ENCODE data around the gene TAF4B.
"Not testable (repeated sequence)": the region's sequence is repeated elsewhere in the genome, so short reads cannot be mapped to it uniquely, and the experiment has no call there.

The TAF4B gene

GRCh38 chr18:26226229-26227050, at the start of gene TAF4B:
TSS of gene TAF4B (plus strand) at chr18:26226445. CDS start at chr18:26226934, 489 bp downstream.
- DNase-seq (ENCODE audit: low read depth): peak; percentile 92

DNA sequence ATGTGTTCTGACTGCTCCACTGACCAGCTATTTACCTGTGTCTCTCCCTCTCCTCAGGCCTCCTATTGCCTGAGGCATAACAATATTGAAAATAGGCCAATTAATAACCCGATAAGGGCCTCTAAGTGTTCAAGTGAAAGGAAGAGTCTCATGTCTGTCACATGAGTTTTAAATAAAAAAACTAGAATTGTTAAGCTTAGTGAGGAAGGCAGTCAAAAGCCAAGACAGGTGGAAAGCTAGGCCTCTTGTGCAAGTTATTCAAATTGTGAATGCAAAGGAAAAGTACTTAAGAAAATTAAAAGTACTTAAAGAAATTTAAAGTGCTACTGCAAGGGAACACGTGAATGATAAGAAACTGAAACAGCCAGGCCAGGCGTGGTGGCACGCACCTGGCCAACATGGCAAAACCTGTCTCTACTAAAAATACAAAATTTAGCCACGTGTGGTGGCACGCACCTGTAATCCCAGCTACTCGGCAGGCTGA, 44.9 kb upstream of the TAF4B start:
- no peak for DNase-seq (ENCODE audit: low read depth)

- no peak for DNase-seq (ENCODE audit: low read depth)
Observed at GRCh38 chr18:26183395-26184112, 42.7 kb upstream of the TAF4B start.

GRCh38 chr18:26185267-26185666, 41.0 kb upstream of the TAF4B start:
- no peak for DNase-seq (ENCODE audit: low read depth)

- DNase-seq (ENCODE audit: low read depth): no peak
Observed at GRCh38 chr18:26190506-26190905, 35.7 kb upstream of the TAF4B start.

- no peak for DNase-seq (ENCODE audit: low read depth)
Observed at GRCh38 chr18:26192233-26192632, 34.0 kb upstream of the TAF4B start.

DNA sequence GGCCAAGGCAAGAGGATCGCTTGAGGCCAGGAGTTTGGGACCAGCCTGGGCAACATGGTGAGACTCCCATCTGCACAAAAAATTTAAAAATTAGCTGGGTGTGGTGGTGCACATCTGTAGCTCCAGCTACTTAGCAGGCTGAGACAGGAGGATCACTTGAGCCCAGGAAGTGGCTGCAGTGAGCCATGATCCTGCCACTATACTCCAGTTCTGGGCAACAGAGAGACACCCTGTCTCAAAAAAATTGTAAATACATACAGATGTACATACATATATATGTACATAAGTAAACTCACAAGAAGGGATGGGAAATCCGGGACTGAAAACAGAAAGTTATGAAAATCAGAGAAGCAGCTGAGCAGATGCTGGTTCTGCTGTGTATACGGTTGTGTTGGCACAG, 29.6 kb upstream of the TAF4B start:
- DNase-seq (ENCODE audit: low read depth): no peak

DNA sequence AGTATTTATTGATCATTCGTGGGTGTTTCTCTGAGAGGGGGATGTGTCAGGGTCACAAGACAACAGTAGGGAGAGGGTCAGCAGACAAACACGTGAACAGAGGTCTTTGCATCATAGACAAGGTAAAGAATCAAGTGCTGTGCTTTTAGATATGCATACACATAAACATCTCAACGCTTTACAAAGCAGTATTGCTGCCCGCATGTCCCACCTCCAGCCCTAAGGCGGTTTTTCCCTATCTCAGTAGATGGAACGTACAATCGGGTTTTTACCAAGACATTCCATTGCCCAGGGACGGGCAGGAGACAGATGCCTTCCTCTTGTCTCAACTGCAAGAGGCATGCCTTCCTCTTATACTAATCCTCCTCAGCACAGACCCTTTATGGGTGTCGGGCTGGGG, 24.2 kb upstream of the TAF4B start:
- DNase-seq (ENCODE audit: low read depth): not testable (repeated sequence)

DNA sequence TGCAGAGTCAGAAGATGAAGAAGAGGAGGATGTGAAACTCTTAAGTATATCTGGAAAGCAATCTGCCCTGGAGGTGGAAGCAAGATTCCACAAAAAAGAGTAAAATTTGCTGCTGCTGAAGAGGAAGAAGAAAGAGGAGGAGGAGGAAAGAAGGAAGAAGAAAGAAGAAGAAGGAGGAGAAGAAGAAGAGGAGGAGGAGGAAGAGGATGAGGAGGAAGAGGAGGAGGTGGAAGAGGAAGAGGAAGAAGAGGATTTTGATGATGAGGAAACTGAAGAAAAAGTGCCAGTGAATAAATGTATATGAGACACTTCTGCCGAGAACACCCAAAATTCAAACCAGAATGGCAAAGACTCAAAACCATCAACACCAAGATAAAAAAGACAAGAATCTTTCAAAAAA, 20.9 kb upstream of the TAF4B start:
- DNase-seq (ENCODE audit: low read depth): no peak

DNA sequence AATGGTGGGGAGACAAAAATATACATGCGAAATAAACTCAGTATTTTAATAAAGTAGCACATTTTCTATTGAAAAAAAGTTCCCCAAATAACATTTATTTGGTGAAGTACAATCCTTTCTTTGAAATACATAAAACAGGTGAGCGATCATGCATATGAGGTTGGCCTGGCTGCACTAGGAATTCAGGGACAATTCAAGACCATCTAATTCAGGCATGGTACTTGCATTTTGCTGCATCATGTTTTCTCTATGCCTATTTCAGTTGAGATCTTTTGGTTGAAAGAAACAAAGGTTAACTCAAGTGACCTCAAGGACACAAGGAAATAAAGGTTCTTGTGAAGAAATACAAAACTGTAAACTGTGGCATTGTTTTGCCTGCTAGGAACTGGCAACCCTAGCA, 19.8 kb upstream of the TAF4B start:
- no peak for DNase-seq (ENCODE audit: low read depth)

- DNase-seq (ENCODE audit: low read depth): no peak
Observed at GRCh38 chr18:26207937-26208336, 18.3 kb upstream of the TAF4B start.

DNA sequence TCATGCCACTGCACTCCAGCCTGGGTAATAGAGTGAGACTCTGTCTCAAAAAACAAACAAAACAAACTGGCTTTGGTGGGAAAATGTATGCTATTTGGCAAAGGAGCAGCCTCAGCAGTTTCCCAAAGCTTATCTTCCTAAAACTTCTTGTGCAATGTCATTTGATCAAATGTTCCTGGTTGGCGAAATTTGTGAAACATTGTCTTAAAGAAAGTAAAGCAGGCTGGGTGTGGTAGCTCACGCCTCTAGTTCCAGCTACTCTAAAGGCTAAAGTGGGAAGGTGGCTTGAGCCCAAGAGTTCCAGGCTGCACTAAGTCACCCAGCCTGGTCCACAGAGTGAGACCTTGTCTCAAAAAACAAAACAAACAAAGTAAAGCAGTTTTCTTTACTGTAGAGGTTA, 17.3 kb upstream of the TAF4B start:
- no peak for DNase-seq (ENCODE audit: low read depth)

DNA sequence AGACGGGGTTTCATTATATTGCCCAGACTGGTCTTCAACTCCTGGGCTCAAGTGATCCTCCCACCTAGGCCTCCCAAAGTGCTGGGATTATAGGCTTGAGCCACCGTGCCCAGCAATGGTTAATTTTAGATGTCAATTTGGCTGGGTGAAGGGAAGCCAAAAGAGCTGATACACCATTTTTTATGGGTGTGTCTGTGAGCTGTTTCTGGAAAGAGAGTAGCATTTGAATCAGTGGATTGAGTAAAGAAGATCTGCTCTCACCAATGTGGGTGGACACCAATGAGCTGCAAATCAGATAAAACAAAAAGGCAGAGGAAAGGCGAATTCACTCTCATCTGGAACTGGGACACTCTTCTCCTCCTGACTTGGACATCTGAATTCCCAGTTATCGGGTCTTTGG, 16.1 kb upstream of the TAF4B start:
- no peak for DNase-seq (ENCODE audit: low read depth)

- no peak for DNase-seq (ENCODE audit: low read depth)
Observed at GRCh38 chr18:26215247-26215970, 10.8 kb upstream of the TAF4B start.

DNA sequence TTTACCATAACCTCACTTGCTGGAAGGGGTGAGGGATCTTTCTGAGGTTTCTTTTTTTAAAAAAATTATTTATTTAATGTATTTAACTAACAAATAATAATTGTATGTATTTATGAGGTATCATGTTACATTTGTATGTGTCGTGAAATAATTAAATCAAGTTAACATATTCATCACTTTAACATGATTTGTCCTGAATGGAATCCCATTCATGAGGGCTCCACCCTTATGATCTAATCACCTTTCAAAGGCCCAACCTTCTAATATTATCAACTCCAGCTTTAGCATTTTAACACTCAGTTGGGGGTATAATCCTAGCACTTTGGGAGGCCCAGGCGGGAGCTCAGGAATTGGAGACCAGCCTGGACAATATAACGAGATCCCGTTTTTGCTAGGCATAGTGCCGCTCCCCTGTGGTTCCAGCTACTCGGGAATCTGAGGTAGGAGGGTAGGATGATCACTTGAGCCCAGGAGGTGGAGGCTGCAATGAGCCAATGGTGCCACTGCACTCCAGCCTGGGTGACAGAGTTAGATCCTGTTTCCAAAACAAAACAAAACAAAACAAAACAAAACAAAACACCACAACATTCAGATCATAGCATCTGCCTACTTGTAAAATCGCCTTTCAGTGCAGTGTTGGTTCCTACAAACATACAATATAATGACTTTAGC, 1.1 kb upstream of the TAF4B start:
- DNase-seq (ENCODE audit: low read depth): no peak

- no peak for DNase-seq (ENCODE audit: low read depth)
Observed at GRCh38 chr18:26225915-26226228, 373 bp upstream of the TAF4B start.

GRCh38 chr18:26227051-26227670, 916 bp downstream of the TAF4B start:
- DNase-seq (ENCODE audit: low read depth): peak; percentile 4

- no peak for DNase-seq (ENCODE audit: low read depth)
Observed at GRCh38 chr18:26228562-26229260, 2.5 kb downstream of the TAF4B start.

DNA sequence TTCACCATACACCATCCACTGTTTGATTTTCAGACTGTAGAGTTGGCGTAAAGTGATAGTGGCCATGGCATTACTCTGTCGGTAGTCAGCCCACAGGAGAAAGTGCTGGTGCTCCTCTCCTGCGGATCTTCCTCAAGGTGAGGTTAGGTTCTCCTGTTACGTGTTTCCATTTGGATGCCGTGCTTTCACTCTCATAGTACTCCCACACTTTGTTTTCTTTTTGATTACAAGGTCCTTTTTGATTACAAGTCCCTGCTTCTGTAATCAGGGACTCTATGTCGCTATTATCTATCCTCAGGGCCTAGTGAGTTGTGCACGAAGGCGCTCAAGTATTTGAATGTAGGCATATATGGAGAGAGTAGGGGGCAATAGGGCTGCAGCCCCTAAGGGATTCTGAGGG, 4.3 kb downstream of the TAF4B start:
- DNase-seq (ENCODE audit: low read depth): no peak

DNA sequence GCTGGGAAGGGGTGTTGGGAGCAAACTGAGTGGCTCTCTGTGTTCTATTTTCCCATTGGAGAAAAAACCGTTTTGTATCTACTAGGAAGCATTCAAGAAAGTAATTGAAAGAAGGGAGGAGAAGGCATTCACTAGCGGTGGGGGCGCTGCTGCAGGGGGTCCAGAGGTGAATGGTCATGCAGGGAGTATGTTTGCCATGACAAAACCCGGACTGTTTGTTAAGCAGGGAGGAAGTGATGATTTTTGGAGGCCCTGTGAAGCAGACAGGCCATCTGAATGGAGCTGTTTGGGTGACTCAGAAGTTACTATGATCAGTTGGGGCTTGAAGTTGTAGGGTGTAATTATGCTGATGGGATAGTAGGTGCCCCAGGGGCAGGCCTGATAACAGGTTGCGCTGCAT, 7.0 kb downstream of the TAF4B start:
- no peak for DNase-seq (ENCODE audit: low read depth)

DNA sequence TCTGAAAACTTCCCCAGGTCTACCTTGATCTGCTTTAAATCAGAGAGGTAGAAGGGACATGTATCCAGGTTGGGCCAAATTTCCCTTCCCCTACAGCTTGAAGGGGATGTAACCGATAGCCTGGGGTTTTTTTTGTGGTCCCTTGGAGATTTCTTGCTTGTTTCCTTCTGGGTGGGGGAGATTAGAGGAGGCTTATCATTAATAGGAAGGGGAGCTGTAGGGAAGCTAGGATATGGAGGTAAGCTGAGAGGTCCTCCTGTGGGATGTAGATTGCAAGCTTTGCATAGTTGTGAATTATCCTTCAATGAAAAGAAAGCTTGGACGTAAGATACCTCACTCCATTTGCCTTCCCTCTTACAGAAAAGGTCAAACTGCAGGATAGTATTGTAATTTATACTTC, 11.1 kb downstream of the TAF4B start:
- DNase-seq (ENCODE audit: low read depth): not testable (repeated sequence)

Measured in fibroblast of gingiva (primary cell).